ENCODE data around the gene SYNPO.

SYNPO gene

DNA sequence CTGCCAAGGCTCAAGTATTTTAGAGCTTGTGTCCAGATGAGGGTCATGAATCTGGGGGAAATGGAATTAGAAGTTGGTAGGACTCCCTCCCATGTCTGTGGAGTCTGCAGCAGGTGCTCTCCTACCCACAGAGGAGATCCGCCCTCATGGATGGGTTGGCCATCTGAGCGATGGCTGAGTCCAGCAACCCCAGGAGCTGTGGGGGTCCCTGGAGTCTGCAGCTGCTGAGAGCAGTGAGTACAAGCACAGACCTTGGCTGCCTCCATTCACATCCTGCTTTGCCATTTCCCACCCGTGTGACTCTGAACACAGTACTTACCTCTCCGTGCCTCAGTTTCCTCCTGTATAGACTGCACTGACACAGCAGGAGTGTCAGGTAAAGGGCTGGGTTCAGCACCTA lies 25.8 kb upstream of the SYNPO start:
- Histone ChIP-seq H3K9ac (peak overlapping the region; percentile 58; the same call in 1 of the 2 replicates), H3K4me2 (peak overlapping the region; percentile 80), H3K27me3 (no peaks in the 10 kb centered on the region), H3K27ac (peak overlapping the region; percentile 67), H3K36me3 (no peaks in the 10 kb centered on the region), H3K9me3 (no peaks in the 10 kb centered on the region), H4K20me1 (no peaks in the 10 kb centered on the region), H3K4me3 (peak overlapping the region; percentile 22; the same call in 1 of the 2 replicates), H3K4me1 (peaks cover 99% of the 10 kb centered on the region)
- no peak for TF ChIP-seq Cebpa-rat (IDR thresholded peaks at IDR 0.05)

GRCh38 chr5:150615141-150615699 lies 25.2 kb upstream of the SYNPO start:
- Histone ChIP-seq H3K27ac (peak overlapping the region; percentile 67), H3K4me2 (peak overlapping the region; percentile 80), H3K9me3 (no peaks in the 10 kb centered on the region), H3K36me3 (no peaks in the 10 kb centered on the region), H3K9ac (peak overlapping the region; percentile 58; the same call in 1 of the 2 replicates), H3K4me3 (peak overlapping the region; percentile 22; the same call in 1 of the 2 replicates), H4K20me1 (no peaks in the 10 kb centered on the region), H3K27me3 (no peaks in the 10 kb centered on the region), H3K4me1 (peaks cover 99% of the 10 kb centered on the region)
- no peak for TF ChIP-seq Cebpa-rat (IDR thresholded peaks at IDR 0.05)

GRCh38 chr5:150616024-150616470 lies 24.4 kb upstream of the SYNPO start:
- Histone ChIP-seq H4K20me1 (no peaks in the 10 kb centered on the region), H3K4me3 (no peak overlapping the region), H3K27ac (peak overlapping the region; percentile 42; the same call in 1 of the 2 replicates), H3K4me2 (peak overlapping the region; percentile 80), H3K36me3 (no peaks in the 10 kb centered on the region), H3K4me1 (peaks cover 99% of the 10 kb centered on the region), H3K27me3 (no peaks in the 10 kb centered on the region), H3K9ac (no peak overlapping the region; the same call in 1 of the 2 replicates), H3K9me3 (no peaks in the 10 kb centered on the region)
- TF ChIP-seq Cebpa-rat (IDR thresholded peaks at IDR 0.05) = no peak

DNA sequence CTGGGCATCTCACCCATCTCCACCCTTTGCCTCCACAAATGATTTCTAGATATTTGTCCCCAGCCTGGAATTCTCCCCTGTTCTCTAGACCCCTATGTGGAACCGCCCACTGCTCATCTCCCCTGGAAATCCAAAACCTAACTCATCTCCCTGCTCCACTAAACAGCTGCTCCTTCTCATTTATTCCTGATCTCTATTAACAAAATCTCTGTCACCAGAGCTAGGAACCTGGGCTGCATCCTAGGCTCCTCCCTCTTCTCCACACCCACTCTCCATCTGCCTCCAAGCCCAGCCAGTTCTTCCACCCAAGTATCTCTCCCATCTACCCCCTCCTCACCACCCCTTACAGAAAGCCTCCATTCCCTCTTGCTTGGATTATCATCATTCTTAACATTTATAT lies 24.0 kb upstream of the SYNPO start:
- no peak for TF ChIP-seq Cebpa-rat (IDR thresholded peaks at IDR 0.05)
- no peaks in the 10 kb centered on the region for H3K27me3 ChIP-seq
- H3K9me3 ChIP-seq = no peaks in the 10 kb centered on the region
- no peaks in the 10 kb centered on the region for H3K36me3 ChIP-seq
- H3K4me3 ChIP-seq = no peak overlapping the region
- peak overlapping the region; percentile 80 for H3K4me2 ChIP-seq
- peaks cover 99% of the 10 kb centered on the region for H3K4me1 ChIP-seq
- H3K9ac ChIP-seq = no peak overlapping the region; the same call in 1 of the 2 replicates
- H4K20me1 ChIP-seq = no peaks in the 10 kb centered on the region
- H3K27ac ChIP-seq = peak overlapping the region; percentile 42; the same call in 1 of the 2 replicates

GRCh38 chr5:150618163-150618562 lies 22.3 kb upstream of the SYNPO start:
- Histone ChIP-seq H3K4me2 (peak overlapping the region; percentile 76), H4K20me1 (no peaks in the 10 kb centered on the region), H3K27ac (peak overlapping the region; percentile 64)

DNA sequence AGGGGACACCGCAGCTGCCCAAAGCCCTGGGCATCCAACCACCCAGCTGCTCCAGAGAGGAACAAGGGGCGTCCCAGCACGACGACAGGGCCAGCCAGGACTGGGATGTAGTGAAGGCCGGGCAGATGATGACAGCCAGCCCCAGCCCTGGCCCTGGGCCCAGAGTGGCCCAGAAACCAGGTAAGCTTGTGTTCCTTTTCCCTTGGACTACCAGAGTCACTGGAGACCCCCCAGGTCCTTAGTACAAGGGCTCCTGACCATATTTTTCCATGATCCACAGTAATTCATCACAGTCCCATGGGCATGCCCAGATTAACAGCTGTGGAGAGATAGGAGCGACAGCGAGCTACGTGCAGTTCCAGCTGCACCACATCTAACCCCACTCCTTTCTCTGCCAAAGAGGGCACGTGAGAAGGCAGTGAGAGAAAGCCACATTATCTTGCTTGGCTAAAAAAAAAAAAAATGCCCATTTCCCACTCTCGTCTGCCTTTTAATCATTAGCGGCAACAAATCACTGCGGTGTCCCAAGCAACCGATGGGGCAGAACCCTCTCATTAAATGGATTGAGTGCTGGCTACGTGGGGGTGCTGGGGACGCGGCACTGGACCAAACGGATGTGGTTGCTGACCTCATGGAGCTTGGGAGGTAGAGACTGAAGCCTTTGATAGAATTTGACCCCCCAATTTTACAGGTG lies 21.7 kb upstream of the SYNPO start:
- peak overlapping the region; percentile 64 for H3K27ac ChIP-seq
- no peaks in the 10 kb centered on the region for H4K20me1 ChIP-seq
- H3K36me3 ChIP-seq = no peaks in the 10 kb centered on the region
- peak overlapping the region; percentile 15; the same call in 1 of the 2 replicates for H3K9ac ChIP-seq
- peaks cover 99% of the 10 kb centered on the region for H3K4me1 ChIP-seq
- peak overlapping the region; percentile 76 for H3K4me2 ChIP-seq
- no peaks in the 10 kb centered on the region for H3K9me3 ChIP-seq
- H3K4me3 ChIP-seq = no peak overlapping the region
- TF ChIP-seq Cebpa-rat (IDR thresholded peaks at IDR 0.05) = no peak
- H3K27me3 ChIP-seq = no peaks in the 10 kb centered on the region

More at GRCh38 chr5:150618163-150618562, 22.3 kb upstream of the SYNPO start:
- Histone ChIP-seq H3K36me3 (no peaks in the 10 kb centered on the region), H3K4me1 (peaks cover 99% of the 10 kb centered on the region), H3K27me3 (no peaks in the 10 kb centered on the region), H3K9ac (no peak overlapping the region; the same call in 1 of the 2 replicates), H3K4me3 (no peak overlapping the region), H3K9me3 (no peaks in the 10 kb centered on the region)
- no peak for TF ChIP-seq Cebpa-rat (IDR thresholded peaks at IDR 0.05)

- peak overlapping the region; percentile 64 for H3K27ac ChIP-seq
- no peak for TF ChIP-seq Cebpa-rat (IDR thresholded peaks at IDR 0.05)
- H3K27me3 ChIP-seq = no peaks in the 10 kb centered on the region
- H3K9ac ChIP-seq = peak overlapping the region; percentile 15; the same call in 1 of the 2 replicates
- peak overlapping the region; percentile 76 for H3K4me2 ChIP-seq
- H3K9me3 ChIP-seq = no peaks in the 10 kb centered on the region
- no peak overlapping the region for H3K4me3 ChIP-seq
- no peaks in the 10 kb centered on the region for H4K20me1 ChIP-seq
- no peaks in the 10 kb centered on the region for H3K36me3 ChIP-seq
- peaks cover 96% of the 10 kb centered on the region for H3K4me1 ChIP-seq
These were observed 20.9 kb upstream of the SYNPO start for GRCh38 chr5:150619359-150620230.

DNA sequence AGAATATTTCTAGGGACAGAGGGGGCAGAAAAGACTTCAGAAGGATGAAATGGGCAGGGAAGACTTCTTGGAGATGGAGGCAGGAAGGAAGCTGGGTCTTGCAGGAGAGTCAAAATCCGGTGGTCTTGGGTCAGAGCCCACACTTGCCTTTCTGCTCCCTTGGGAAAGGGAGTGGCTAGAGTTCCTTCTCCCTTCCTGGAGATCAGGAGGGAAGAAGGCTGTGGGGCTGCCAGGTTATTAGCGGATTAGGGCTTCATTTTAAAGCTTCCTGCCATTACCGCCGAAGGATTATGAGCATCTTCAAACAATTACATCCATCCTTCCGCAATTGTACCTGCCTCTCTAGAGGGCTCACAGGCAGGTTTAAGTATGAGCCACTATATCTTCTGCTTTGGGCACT lies 19.2 kb upstream of the SYNPO start:
- no peak for TF ChIP-seq Cebpa-rat (IDR thresholded peaks at IDR 0.05)
- Histone ChIP-seq H3K4me3 (no peak overlapping the region), H4K20me1 (no peaks in the 10 kb centered on the region), H3K9me3 (no peaks in the 10 kb centered on the region), H3K27ac (no peak overlapping the region), H3K27me3 (no peaks in the 10 kb centered on the region), H3K4me2 (peak overlapping the region; percentile 88), H3K36me3 (no peaks in the 10 kb centered on the region), H3K4me1 (peaks cover 91% of the 10 kb centered on the region), H3K9ac (no peak overlapping the region)

- Histone ChIP-seq H3K4me2 (peak overlapping the region; percentile 88), H4K20me1 (peaks cover 7% of the 10 kb centered on the region; the same call in 1 of the 2 replicates), H3K9ac (no peak overlapping the region), H3K4me3 (no peak overlapping the region), H3K4me1 (peaks cover 91% of the 10 kb centered on the region), H3K27ac (no peak overlapping the region; the same call in 1 of the 2 replicates), H3K36me3 (no peaks in the 10 kb centered on the region), H3K27me3 (no peaks in the 10 kb centered on the region), H3K9me3 (no peaks in the 10 kb centered on the region)
- no peak for TF ChIP-seq Cebpa-rat (IDR thresholded peaks at IDR 0.05)
These were observed 18.3 kb upstream of the SYNPO start for GRCh38 chr5:150622157-150622556.
